GM21717 (cell line): ENCODE results near the gene ZNF628.
"Not testable (repeated sequence)": the region's sequence is repeated elsewhere in the genome, so short reads cannot be mapped to it uniquely, and the experiment has no call there.

ENCODE experiments used
- ATAC-seq: cut with Tn5 transposase; IDR thresholded peaks from one replicate; pipeline ENCODE4 v1.9.1; 2021; ENCODE audit warnings: mild to moderate bottlenecking, moderate library complexity; ENCODE audit not compliant: unreplicated experiment

ZNF628 gene

GRCh38 chr19:55494172-55494761, 17.9 kb downstream of the ZNF628 start:
- no peak for ATAC-seq

- ATAC-seq, result no peak
Measured at GRCh38 chr19:55495646-55496349, 19.4 kb downstream of the ZNF628 start.

GRCh38 chr19:55496820-55497219, 20.4 kb downstream of the ZNF628 start:
- not testable (repeated sequence) for ATAC-seq

GRCh38 chr19:55497763-55498162, 21.3 kb downstream of the ZNF628 start:
- ATAC-seq, result no peak

- ATAC-seq, result no peak
Measured at GRCh38 chr19:55498246-55498840, 21.9 kb downstream of the ZNF628 start.

GRCh38 chr19:55500368-55500952, 24.0 kb downstream of the ZNF628 start:
- no peak for ATAC-seq

GRCh38 chr19:55502197-55502952, 26.0 kb downstream of the ZNF628 start:
- no peak for ATAC-seq

- no peak for ATAC-seq
Measured at GRCh38 chr19:55503157-55503501, 26.7 kb downstream of the ZNF628 start.

- peak; percentile 78 for ATAC-seq
Measured at GRCh38 chr19:55503502-55504251, 27.3 kb downstream of the ZNF628 start.

GRCh38 chr19:55504252-55504603, 27.8 kb downstream of the ZNF628 start:
- no peak for ATAC-seq

GRCh38 chr19:55504981-55505380, 28.6 kb downstream of the ZNF628 start:
- ATAC-seq, result no peak

GRCh38 chr19:55508120-55508519, 31.7 kb downstream of the ZNF628 start:
- ATAC-seq, result no peak

- peak; percentile 89 for ATAC-seq
Measured at GRCh38 chr19:55516878-55517620, 40.6 kb downstream of the ZNF628 start.

- ATAC-seq, result no peak
Measured at GRCh38 chr19:55519451-55520311, 43.3 kb downstream of the ZNF628 start.

GRCh38 chr19:55520691-55521292, 44.4 kb downstream of the ZNF628 start:
- ATAC-seq, result no peak

- no peak for ATAC-seq
Measured at GRCh38 chr19:55525289-55526101, 49.1 kb downstream of the ZNF628 start.

GRCh38 chr19:55526216-55527196, 50.1 kb downstream of the ZNF628 start:
- ATAC-seq, result no peak
